ENCODE results near the gene ZNF341. TPM values are rescaled to one million over a fixed set of nuclear protein-coding genes. Genes with fewer than 3 reads are reported as not detected.
A peak's percentile ranks its signal among the peaks of the same experiment; 100 is the strongest.

Gene ZNF341
- total and polyA plus RNA-seq, 8 donors: 0.58 to 6.2 (median 1.9) TPM

DNA sequence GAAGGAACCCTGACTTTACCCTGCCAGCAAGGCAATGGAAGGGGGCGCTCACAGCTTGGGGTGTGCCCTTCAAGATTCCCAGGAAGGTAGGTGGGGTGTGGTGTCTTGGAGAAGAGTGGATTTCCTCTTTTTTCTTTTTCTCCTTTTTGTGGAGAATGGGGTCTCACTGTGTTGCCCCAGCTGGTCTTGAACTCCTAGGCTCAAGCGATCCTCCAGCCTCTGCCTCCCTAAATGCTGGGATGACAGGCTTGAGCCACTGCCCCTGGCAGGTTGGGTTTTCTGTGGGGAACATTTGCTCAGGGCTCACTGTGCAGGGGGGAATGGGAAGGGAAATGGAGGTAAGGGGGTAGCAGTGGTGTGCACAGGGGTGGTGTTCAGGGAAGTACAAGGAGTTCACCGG is 4.0 kb upstream of the ZNF341 start:
- DNase-seq: no peak
- WGBS, 5 donors: 84 to 99% (median 90%) methylated on average over 3 of the region's 3 CpGs
- H3K36me3 ChIP-seq: no peaks in the 10 kb centered on the region
- intact Hi-C loops (cut with DNase I; ENCODE audit: low total_unique reads): no loop called here
- peaks cover 8 to 14% (median 13%) of the 10 kb centered on the region in 4 donors for H3K4me1 ChIP-seq
- no peak for TF ChIP-seq POLR2A (IDR thresholded peaks at IDR 0.05)
- TF ChIP-seq POLR2AphosphoS5 (IDR thresholded peaks at IDR 0.05): no peak
- no peak for TF ChIP-seq EP300 (IDR thresholded peaks at IDR 0.05)
- TF ChIP-seq CTCF (IDR thresholded peaks at IDR 0.05): no peak
- no peaks in the 10 kb centered on the region for H3K9me3 ChIP-seq
- no peaks in the 10 kb centered on the region for H3K27me3 ChIP-seq
- H3K27ac ChIP-seq: no peak overlapping the region
- no peak overlapping the region for H3K4me3 ChIP-seq

DNA sequence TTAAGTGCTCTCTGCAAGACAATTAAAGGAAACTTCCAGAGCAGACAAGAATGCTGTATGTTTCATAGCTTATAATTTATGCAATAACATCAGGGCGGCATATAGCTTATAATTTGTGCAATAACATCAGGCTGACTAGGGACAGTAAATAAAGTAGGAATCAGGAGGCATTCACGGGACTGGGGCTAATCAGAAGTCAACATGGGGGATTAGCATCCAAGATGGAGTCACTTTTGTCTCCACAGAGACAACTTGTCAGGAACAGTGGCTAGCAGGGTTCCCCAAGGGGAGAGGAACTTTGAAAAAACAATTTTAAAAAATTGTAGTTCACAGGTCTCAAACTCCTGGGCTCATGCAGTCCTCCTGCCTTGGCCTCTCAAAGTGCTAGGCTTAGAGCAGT is 3.3 kb upstream of the ZNF341 start:
- TF ChIP-seq POLR2A (IDR thresholded peaks at IDR 0.05): no peak
- TF ChIP-seq CTCF (IDR thresholded peaks at IDR 0.05): no peak
- TF ChIP-seq POLR2AphosphoS5 (IDR thresholded peaks at IDR 0.05): no peak
- no peak for TF ChIP-seq EP300 (IDR thresholded peaks at IDR 0.05)
- intact Hi-C loops (cut with DNase I; ENCODE audit: low total_unique reads): no loop called here
- no peak for DNase-seq
- Histone ChIP-seq H3K4me3 (no peak overlapping the region), H3K27me3 (no peaks in the 10 kb centered on the region), H3K27ac (no peak overlapping the region), H3K4me1 (peaks cover 15 to 21% (median 20%) of the 10 kb centered on the region in 4 donors), H3K9me3 (no peaks in the 10 kb centered on the region), H3K36me3 (no peaks in the 10 kb centered on the region)
- 70 to 83% (median 79%) methylated on average over 2 of the region's 2 CpGs for WGBS, 5 donors

DNA sequence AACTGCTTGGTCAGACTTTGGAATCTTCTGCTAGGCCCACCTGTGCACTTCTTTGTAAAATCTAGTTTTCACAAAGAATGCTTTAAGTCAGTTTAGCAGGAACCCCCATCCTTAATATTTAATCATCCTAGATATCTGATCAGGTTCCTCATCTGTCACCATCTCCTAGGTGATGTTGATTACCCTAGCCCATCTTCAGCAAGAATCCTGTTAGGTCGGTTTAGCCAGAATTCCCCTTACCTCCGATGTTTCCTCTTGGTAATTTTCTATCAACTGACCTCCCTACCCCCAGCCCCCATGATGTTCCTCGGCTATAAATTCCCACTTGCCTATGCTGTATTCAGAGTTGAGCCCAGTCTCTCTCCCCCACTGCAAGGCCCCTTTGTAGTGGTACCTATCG is 2.7 kb upstream of the ZNF341 start:
- H3K4me3 ChIP-seq: no peak overlapping the region
- H3K27ac ChIP-seq: no peak overlapping the region
- intact Hi-C loops (cut with DNase I; ENCODE audit: low total_unique reads): no loop called here
- DNase-seq: no peak
- peaks cover 21 to 27% (median 26%) of the 10 kb centered on the region in 4 donors for H3K4me1 ChIP-seq
- no peaks in the 10 kb centered on the region for H3K27me3 ChIP-seq
- WGBS, 5 donors: 64 to 76% (median 70%) methylated on average over 4 of the region's 4 CpGs
- H3K9me3 ChIP-seq: no peaks in the 10 kb centered on the region
- no peaks in the 10 kb centered on the region for H3K36me3 ChIP-seq
- TF ChIP-seq CTCF (IDR thresholded peaks at IDR 0.05): no peak
- TF ChIP-seq POLR2A (IDR thresholded peaks at IDR 0.05): no peak
- TF ChIP-seq EP300 (IDR thresholded peaks at IDR 0.05): no peak
- TF ChIP-seq POLR2AphosphoS5 (IDR thresholded peaks at IDR 0.05): no peak

DNA sequence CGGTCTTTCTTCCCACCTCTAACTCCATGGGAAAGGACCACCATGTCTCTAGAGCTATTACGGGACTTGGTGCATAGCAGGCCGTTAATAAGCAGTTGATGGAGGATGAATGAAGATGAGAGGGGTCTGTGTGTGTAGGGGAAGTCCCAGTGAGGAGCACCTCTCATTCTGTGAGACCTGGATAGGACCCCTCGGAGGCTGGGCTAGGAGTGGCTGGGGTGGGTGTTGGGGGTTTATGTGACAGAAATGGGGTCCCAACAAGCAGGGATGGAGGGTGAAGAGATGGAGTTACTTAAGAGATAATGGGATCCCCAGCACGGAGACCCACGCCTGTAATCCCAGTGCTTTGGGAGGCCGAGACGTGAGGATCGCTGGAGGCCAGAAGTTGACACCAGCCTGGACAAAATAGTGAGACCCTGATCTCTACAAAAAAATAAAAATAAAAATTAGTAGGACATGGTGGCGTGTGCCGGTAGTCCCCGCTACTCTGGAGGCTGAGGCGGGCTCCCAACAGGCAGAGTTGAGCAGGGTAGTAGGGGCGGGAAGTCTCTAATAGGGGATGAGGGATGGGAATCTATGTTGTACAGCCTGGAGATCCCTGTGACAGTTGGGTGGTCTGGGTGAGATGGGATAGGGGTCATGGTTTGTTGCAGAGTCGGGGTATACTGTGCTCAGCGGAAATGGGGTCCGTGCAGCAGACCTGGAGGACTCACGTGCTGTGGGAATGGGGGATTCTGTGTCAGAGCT is 677 bp upstream of the ZNF341 start:
- no peak for DNase-seq
- 81 to 87% (median 84%) methylated on average over 18 of the region's 18 CpGs for WGBS, 5 donors
- Histone ChIP-seq H3K36me3 (peaks cover 0 to 1% (median 0%) of the 10 kb centered on the region in 4 donors), H3K4me3 (peak overlapping the region; percentile 52 to 64 (median 59)), H3K27ac (peak overlapping the region; percentile 89 to 97 (median 95)), H3K4me1 (peaks cover 23 to 33% (median 30%) of the 10 kb centered on the region in 4 donors), H3K9me3 (peaks cover under 1 to 7% (median 1%) of the 10 kb centered on the region in 4 donors), H3K27me3 (no peaks in the 10 kb centered on the region)
- intact Hi-C loops (cut with DNase I; ENCODE audit: low total_unique reads): no loop called here
- TF ChIP-seq CTCF (IDR thresholded peaks at IDR 0.05): no peak
- no peak for TF ChIP-seq POLR2A (IDR thresholded peaks at IDR 0.05)
- no peak for TF ChIP-seq POLR2AphosphoS5 (IDR thresholded peaks at IDR 0.05)
- TF ChIP-seq EP300 (IDR thresholded peaks at IDR 0.05): no peak
